CD4-positive, alpha-beta T cell treated with Interleukin-1 beta for 1 hour (primary cell): ENCODE measurements around the gene CYSRT1.
"Not testable (repeated sequence)": the region's sequence is repeated elsewhere in the genome, so short reads cannot be mapped to it uniquely, and the experiment has no call there.

Source experiments
- DNase-seq, 2 donors: peaks; one replicate each; pipeline ENCODE4 v3.0.0-alpha.2; 2020 to 2022

The CYSRT1 gene

DNA sequence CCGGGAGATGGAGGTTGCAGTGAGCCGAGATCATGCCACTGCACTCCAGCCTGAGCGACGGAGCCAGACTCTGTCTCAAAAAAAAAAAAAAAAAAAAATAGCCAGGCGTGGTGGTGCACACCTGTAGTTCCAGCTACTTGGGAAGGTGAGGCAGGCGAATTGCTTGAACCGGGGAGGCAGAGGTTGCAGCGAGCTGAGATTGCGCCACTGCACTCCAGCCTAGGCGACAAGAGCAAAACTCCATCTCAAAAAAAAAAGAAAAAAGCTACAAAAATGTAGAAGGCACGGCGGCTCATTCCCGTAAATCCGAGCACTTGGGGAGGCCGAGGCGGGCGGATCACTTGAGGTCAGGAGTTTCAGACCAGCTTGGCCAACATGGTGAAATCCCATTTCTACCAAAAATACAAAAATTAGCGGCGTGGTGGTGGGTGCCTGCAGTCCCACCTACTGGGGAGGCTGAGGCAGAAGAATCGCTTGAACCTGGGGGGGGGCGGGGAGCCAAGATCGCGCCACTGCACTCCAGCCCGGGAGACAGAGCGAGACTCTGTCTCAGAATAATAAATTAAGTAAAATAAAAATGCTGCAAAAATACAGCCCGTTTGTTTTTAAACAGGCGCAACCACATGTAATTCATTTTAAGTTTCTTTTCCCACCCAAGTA lies 14.7 kb downstream of the CYSRT1 start:
- DNase-seq = not testable (repeated sequence)

DNA sequence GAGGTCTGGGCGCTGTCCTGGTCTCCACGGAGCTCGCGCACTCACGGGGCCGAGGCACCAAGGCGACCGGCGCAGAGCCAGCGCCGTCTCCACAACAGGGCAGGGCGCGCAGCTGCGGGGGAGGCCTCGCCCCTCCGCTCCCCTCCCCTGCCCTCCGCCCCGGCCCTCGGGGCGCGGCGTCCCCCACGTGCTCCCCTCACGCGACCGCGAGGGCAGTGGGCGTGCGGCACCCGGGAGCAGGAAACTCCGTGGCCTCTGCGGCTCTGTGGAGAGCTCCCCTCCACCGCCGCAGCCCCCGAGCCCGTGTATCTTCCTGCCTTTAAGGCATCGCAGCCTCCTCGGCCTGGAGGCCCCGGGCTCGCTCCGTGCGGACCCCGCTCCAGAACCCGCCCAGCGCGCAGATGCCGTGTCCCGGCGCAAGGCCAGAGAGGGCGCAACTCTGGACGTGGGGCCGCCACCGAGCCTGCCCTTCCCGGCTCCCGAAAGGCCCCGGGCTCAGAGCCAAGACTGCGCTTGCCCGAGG lies 15.4 kb downstream of the CYSRT1 start:
- DNase-seq = peak; percentile 74 to 77

DNA sequence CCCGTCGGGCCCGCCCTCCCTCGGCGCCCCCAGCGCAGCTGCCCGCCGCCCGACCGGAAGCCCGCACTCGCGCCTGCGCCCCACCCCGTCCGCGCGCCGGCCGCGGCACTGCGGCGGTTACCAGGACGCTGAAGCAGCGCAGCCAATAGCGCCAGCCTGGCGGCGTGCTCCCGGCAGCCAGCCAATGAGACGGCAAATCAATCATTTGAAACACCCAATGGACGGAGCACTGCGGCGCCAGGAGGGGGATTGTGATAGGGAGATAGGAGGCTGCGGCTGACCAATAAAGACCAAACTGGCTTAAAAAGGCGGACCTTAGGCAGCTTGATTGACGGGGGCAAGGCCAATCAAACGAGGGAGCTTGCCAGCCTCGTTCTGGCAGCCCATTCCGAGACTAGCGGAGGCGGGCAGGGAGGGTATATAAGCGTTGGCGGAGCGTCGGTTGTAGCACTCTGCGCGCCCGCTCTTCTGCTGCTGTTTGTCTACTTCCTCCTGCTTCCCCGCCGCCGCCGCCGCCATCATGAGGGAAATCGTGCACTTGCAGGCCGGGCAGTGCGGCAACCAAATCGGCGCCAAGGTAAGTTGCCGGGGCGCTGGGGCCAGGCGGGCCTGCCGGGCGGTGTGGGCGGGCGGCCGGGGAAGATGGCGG lies 16.0 kb downstream of the CYSRT1 start, which contains the start of gene TUBB4B:
TSS of gene TUBB4B (plus strand) at position 447 of the 649 bp plus-strand sequence. CDS start at position 521, 74 bp downstream.
- DNase-seq = peak; percentile 99 to 100

DNA sequence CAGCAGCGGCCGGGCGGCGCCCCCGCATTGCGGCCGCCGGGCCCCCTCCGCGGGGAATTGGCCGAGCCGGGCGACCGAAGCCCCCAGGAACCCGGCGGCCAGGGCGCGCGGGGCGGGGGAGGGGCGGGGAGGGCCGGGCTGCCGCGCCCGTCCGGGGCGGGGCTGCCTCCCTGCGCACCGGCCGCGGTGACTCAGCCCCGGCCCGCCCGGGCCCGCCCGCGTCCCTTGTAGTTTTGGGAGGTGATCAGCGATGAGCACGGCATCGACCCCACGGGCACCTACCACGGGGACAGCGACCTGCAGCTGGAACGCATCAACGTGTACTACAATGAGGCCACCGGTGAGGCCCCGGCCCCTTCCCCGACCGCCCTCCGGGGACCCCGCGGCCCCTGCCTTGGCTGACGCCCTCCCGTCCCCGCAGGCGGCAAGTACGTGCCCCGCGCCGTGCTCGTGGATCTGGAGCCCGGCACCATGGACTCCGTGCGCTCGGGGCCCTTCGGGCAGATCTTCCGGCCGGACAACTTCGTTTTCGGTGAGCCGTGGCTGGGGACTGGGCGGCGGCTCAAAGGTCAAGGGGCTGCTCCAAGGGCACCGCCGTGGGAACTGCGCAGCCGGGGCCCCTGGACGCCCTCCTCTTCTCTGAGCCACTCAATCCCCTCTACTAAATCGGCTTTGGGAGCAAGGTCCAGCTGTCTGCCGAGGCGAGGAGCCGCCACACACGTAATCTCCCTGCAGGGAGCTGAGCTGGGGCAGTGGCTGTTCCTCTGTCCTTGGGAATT lies 16.7 kb downstream of the CYSRT1 start:
- peak; percentile 64 for DNase-seq

DNA sequence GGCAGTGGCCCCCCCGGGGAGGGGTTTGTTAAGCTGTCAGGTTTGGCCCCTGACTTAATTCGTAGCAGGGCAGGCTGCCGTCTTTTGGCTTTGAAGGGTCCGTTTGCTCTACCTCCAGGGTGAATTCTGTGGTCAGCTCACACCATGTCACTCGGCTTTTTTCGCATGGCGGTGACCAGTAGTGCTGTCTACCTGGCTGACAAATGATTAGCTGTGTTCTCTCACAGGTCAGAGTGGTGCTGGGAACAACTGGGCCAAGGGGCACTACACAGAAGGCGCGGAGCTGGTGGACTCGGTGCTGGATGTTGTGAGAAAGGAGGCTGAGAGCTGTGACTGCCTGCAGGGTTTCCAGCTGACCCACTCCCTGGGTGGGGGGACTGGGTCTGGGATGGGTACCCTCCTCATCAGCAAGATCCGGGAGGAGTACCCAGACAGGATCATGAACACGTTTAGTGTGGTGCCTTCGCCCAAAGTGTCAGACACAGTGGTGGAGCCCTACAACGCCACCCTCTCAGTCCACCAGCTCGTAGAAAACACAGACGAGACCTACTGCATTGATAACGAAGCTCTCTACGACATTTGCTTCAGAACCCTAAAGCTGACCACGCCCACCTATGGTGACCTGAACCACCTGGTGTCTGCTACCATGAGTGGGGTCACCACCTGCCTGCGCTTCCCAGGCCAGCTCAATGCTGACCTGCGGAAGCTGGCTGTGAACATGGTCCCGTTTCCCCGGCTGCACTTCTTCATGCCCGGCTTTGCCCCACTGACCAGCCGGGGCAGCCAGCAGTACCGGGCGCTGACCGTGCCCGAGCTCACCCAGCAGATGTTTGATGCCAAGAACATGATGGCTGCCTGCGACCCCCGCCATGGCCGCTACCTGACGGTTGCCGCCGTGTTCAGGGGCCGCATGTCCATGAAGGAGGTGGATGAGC lies 17.6 kb downstream of the CYSRT1 start:
- peak in 1 of 2 donors; percentile 11 for DNase-seq

DNA sequence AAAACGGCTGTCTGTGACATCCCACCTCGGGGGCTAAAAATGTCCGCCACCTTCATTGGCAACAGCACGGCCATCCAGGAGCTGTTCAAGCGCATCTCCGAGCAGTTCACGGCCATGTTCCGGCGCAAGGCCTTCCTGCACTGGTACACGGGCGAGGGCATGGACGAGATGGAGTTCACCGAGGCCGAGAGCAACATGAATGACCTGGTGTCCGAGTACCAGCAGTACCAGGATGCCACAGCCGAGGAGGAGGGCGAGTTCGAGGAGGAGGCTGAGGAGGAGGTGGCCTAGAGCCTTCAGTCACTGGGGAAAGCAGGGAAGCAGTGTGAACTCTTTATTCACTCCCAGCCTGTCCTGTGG lies 18.3 kb downstream of the CYSRT1 start:
- not testable (repeated sequence) for DNase-seq

DNA sequence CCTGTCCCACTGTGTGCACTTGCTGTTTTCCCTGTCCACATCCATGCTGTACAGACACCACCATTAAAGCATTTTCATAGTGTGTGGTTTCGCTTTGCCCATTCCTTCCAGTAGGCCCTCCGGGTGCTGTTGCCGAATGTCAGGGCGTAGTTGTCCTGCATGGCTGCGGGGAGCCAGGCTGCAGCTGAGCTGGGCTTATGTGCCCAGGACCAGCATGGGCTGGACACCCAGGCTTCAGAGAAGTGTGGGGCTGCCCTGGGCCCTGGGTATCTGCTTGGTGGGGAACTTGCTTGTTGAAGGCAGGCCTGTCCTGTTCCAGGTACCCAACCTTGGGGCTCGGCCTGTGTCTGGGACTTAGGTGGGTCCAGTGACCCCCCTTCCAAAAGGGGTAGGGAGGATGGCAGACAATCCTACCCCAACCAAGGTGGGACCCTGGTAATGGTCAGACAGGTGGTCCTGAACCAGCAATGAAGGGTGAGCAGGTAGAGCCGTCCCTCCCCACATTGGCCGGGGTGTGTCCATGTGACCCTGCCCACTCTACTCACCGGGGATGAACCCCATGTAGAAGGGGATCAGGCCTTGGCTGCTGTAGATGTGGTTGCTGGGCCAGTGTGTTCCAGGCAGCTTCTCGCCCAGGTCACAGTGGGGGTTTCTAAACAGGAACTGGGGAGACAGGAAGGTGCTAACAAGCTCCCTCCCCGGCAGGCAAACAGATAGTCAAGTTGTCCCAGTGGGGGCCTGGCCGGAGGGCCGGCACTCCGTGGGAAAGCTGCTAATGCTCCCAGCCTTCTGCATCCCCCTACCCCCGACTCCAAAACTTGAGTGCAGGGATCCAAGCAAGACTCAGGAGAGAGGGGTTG lies 18.9 kb downstream of the CYSRT1 start:
- peak in 1 of 2 donors; percentile 11 for DNase-seq

DNA sequence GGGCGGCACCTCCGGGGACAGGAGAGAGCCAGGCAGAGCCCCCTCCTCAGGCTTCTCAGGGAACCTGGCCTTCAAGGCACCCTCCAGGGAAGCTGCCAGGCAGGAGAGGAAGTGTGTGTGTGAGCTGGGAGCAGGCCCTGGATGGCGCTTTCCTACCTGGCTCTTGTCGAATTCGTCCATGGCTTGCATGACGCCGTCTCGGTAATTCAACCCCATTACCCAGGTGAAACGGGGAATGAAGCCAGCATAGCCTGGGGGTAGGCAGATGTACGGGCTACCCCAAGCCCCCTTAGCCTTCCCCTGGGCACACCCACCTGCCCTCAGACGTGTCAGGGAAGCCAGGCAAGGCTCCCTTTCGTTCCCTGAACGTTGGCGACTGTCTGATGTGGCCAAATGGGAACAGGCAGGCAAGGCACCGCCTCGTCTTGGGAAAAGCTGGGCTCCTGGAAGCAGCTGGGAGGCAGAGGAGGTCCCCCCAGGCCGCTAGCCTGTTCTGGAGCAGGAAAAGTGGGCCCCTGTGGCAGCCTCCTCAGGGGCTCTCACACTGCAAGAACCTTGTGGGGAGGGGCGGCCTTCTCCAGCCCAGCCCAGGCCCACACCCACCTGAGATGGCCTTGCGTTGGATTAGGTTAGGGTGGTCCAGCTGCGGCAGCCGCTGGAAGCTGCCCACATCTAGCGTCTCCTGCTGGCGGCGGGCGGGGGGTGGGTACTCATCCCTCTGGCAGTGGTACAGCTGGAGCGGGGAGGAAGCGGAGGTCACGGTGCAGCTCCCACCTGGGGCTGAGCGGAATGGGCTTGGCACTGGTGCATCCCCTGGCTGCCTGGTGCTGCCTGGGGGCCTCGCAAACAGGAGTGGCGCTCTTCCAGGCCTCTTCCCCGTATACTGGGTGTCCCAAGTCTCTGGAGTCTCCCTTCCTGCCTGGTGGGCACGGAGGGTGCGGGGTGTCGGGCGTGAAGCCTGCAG lies 19.8 kb downstream of the CYSRT1 start:
- DNase-seq = no peak

DNA sequence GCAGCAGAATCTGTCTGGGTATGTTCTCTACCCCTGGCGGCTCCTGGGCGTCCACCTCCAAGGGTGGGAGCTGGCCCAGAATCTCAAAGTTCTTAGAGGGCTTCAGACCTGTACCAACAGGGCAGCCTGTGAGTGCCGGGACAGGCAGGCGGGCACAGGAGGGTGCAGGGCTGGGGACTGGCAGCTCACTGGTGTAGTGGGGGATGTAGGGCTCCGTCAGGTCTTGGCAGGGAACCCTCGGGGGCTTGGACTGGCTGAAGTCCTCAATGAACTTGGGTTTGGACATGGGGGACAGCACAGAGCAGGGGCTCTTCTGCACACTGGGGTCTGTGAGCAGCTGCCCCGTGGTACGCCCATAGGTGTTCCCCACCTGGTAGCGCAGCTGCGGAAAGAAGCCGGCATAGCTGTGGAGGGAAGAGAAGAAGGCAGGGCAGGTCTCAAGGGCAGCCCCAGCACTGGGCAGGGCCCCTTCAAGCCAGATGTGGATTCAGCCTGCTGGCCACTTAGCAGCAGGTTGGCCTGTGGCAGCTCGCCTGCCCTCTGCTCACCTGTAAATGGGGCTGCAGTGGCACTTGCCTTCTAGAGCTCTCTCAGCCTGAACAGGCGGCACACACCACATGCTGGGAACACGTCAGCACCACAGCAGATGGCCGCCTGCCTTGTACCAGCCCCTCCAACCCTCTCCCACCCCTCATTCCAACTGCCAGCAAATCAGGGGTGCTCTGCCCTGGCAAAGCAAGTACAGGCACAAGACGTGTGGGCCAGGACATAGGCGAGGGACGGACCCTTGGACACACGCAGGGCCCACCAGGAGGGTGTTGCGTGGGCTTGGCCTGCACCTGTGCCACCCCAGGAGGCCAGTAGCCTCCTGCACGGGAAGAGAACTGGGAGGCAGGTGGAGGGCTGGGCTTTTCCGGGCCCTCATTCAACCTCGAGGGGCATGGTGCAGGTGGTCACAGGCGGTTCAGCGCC lies 20.8 kb downstream of the CYSRT1 start:
- DNase-seq = no peak

DNA sequence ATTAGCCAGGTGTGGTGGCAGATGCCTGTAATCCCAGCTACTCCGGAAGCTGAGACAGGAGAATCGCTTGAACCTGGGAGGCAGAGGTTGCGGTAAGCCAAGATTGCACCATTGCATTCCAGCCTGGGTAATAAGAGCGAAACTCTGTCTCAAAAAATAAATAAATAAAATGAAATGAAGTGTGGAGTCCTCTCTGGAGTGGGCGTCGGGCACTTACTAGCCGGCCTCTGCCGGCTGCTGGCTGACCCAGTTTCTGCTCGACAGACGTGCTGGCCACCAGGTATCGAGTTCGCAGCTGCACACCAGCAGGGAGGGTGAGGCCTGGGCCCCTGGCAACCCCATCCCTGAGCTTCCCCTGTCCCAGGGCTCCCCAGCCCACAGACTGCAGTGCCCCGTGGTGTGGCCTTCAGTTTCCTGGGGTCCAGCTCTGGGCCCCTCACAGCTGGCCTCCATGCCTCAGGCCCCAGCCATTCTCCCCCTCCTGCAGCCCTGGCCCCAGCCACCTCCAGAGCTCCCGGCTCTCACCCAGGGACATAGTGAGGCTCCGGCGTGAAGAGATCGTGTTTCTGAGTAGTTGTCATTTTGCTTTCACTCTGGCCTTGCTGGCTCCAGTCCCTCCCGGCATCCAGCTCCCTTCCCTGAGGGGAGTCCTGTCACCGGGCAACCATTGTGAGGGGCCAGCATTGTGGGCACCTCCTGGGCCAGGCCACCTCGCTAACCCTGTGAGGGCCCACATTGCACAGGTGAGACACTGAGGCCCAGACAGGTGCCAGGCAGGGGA lies 22.4 kb downstream of the CYSRT1 start:
- no peak for DNase-seq

DNA sequence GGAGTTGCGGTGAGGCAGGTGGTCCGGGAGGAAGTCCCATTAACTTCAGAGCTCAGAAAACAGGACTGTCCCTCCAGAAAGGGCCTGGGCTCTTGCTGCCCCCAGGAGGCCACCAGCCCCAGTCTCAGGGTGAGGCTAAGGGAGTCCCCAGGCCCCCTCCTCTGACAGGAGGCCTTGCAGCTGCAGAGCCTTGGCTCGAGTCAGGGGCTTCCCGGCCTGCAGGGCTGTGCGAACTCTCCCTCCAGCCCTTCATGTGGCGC lies 22.9 kb downstream of the CYSRT1 start:
- no peak for DNase-seq

DNA sequence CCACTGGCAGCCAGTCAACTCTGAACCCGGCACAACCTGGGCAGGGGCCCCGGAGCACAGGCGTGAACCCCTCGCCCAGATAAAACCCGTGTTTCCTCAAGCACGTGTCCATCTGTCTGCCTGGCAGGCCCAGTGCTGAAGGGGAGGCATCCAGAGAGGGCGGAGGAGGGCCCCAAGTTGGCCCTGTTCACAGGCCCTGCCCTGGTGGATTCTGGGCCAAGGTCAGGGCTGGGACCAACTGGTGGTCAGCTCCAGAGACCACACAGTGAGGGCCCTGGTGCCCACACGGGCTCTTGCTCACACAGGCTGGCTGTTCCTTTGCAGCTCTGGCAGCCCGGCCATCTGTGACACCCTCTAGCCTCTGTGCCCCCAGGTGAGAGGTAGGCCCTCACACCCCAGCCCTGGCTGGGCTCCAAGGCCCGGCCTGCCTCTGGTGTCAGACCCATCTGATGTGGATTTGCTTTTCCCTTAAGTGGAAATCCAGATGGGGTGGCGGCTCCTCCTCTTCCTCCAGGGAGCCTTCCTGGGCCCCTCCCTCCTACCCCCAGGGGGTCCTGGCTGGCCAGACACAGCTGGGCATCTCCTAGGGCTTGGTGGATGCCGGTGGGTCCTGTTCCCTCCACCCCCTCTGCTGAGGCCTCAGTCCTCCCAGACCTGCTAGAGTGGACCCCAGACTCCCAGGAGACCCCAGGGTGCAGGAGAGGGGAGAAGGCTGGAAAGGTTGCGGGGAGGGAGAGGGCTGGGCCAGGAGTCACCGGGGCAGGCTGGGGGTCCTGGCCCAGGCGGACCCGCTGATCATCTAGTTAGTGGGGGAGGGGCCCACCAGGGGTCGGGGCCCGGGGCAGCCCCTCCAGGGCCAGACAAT lies 25.6 kb downstream of the CYSRT1 start:
- no peak for DNase-seq

DNA sequence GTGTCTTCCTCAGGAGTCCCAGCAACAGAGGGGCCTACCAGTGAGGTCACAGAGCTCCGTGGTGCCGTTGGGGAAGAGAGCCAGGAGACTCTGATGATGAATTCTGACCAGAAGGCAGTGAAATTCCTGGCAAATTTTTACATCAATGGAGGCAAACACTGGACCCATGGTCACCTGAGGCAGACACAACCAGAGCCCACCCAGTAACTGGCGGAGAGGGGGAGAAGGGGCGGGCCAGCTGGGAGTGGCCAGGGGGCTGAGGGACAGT lies 26.2 kb downstream of the CYSRT1 start, which contains the start of gene STPG3:
TSS of gene STPG3 (plus strand) at position 93 of the 268 bp plus-strand sequence. CDS start at position 94, 1 bp downstream.
- no peak for DNase-seq

DNA sequence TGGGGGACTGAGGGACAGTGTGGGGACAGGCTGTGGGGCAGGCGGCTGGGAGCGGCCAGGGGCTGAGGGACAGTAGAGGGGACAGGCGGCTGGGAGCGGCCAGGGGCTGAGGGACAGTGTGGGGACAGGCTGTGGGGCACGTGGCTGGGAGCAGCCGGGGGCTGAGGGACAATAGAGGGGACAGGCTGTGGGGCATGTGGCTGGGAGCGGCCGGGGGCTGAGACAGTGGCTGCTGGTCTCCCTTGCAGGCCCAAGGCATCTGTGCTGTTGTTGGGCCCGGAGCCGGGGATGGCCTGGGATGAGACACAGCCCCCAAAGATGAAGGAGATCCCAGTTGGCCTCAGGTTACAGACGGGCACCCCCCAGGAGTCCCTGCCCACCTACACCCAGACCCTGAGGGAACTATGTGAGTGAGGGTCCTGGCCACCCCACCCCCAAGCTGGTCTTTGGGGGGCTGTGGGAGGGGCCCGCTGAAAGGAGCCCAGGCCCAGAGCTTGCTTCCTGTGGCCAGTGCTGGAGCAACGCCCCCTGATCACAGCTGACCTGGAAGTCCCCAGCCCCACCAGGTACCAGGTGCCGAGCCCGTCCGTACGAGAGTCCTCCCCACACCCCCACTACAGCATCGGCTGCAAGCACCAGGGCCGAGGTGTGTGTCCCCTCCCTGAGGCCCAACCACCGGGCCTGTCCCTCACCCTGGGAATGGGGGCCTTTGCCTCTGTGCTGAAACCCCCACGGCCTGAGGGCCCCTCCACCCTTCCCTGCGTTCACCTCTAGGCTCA lies 26.7 kb downstream of the CYSRT1 start:
- no peak for DNase-seq

DNA sequence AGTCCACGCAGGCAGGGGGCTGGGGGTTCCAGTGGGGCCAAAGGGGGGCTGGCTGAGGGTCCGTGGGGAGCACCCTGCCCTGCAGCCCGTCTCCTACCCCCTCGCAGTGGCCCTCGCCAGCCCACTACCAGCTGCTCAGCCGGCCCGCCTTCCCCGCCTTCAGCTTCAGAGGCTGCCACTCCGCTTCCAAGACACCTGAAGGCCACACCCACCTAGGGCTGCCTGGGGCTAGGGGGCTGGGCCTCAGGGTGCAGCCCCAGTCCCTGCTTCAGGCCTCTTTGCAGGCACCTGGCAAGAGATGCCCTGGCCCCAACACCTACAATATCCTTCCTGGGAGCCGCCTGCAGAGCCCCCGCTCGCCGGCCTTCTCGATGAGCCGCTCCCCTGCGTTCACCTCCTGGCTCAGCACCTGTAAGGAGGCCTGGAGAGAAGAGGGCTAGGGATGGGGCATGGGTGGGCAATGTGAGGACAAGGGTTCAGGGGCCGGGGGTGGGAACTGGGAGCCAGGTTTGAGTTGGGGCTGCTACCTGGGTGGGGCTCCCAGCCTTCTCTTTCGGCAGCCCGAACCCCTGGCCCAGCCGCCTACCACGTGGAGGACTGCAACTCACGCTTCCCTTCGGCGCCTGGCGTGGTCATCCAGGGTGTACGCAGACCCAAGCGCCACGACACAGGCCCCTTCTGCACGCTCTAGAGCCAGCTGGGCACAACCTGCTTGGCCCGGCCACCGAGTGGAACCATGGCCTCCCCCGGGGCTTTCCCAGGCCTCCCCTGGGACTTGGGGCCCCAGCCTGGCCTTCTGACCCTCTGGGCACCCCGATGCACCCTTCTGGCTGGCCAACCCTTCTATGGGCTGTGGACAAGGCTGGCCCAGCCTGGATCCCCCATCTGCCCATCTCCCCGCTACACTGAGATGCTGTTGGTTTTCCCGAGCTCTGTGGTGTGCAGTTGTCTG lies 27.9 kb downstream of the CYSRT1 start:
- DNase-seq = no peak
